Purkinje cell (primary cell): ENCODE measurements around the gene ZFR2. TPM values are rescaled to one million over a fixed set of nuclear protein-coding genes. Genes with fewer than 3 reads are reported as not detected.

Experiments used
- polyA plus RNA-seq: library from polyadenylated mRNA; unstranded; fragments of >200 nt; fragmentation: Nextera tagmentation; gene quantifications from 2 replicates; pipeline ENCODE4 v1.2.1, GENCODE V29; 2014

ZFR2 gene
- polyA plus RNA-seq: 0.51 and 2.8 TPM in 2 replicates

DNA sequence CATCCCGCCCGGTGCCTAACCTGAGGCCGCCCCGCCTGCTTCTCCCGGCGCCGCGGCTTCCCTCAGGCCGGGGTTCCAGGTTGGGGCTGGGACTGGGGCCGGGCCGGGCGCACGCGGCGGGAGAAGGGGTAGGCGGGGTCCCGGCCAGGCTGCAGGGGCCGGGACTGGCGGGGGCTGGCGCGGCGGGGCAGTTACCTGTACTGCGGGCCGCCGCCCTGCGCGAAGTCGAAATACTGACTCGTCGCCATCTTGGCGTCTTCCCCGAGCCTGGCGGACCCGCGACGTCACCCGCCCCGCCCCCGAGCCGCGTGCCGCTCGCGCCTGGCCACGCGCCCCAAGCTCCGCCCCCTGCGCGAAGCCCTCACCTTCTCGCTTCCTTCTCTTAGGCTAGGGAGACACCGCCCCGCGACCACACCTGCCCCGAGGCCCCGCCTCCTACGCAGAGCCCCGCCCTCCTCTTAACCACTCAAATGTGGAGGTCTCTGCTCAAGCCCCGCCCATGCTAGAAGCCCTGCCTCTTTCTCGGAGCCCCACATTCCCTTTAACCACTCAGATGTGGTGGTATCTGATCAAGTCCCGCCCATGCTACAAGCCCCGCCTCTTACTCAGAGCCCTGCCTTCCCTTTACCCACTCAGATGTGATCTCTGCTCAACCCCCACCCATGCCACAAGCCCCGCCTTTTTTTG is at the start of gene ZFR2:
ZFR2 (minus strand) TSS at position 269 of the 687 bp plus-strand sequence; CDS start at position 248, 21 bp downstream.

DNA sequence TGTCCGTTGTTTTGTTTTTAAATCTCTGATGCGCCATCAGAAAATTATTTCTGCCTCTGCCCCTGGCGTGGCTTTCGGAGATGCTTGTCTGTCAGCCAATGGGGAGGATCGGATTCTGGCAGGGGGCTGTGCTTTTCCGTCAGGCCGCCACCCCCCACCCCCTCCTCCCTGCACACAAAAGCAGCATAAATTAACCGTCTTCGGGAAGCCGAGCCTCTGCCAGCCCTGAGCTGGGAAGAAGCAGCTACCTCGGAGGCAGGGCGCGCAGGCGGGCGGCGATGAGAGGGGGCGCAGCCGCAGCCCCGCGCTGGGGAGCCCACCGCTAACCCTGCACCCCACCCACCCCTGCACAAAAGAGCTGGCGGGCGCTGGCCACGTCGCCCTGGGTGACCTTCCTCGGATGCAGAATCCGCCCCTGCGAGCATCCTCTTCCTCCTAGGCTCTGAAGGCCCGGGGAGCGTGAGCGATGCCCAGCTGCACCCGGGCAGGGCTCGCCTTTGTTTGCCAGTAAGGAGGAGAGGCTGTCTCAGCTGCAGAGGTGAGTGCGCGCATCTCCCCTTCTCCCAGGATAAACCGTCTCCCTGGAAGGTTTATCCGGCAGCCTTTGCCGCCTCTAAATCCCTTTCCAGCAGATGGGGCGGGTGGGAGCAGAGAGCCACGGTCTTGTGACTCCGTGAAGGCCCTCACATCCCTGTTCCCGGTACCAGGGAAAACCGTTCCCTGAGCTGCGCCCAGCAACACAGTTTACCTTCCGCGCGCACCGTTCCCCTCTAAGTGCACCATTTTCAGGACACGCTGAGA is 11.8 kb upstream of the ZFR2 start, which contains the start of gene ATCAY:
ATCAY (plus strand) TSS at position 215 of the 801 bp plus-strand sequence. CDS start 5,083 bp downstream, outside the sequence.

DNA sequence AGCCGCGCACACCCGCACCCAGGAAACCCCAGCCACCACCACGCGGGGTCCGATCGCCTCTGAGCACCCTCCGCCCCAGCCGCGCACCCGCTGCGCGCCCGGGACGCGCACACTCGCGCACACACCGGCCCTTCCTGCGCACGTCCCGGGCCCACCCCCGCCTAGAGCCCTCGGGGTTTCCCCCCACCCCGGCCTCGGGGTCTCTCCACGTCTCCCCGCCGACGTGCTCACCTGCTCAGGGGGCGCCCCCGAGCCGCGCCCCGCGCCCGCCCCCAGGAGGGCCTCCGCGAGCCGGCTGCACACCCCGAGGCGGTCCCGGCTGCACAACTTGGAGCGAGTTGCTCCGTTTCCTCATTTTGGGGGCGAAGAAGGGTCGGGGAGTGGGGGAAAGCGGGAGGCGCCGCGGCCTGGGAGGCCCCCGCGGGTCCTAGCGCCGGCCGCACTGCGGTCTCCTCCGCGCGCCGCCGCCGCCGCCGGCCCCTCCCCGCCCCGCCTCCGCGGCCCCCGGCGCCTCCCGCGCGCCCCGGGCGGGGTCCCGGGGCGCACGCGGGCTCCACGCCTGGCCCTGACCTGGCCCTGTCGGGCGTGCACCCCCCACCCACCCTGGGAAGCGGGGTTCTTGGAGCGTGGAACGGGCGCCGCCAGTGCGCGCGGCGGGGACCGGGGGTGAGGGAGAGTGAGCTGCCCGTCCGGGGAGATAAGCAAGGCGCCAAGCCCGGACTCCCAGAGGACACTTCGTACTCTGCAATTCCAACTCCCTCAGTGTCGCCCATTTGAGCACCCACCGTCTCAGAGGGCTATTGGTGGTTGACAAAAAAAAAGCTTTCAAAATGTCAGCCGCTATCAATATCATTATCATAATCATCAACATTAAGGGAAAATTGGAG is 82.7 kb downstream of the ZFR2 start, which contains the start of gene MATK:
MATK (minus strand) TSS at position 444 of the 887 bp plus-strand sequence. CDS start 1,246 bp downstream, outside the sequence.

DNA sequence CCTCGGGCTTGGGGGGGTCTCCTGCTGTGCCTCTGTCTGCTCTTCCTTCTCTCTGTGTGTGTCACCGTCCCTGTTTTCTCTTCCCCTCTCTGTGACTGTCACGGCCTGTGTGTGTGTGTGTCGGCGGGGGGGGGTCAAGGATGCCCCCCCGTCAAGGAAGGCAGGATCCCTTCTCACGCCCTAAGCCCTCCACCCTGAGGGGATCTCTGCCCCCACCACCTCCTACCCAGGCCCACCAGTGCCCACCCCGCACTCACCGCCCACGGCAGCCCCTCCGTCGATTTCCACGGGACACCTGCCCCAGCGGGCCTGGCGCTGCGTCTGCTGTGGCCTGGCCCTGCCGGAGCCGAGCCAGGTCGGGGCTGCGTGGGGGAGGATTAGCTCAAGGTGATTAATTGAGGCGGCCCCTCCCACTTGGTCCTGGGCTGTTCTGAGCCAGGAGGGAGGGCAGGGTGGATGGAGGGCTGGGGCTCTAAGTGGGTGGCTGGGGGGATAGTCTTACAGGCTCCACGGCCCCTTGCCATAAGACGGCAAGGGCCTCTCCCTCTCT is 96.9 kb downstream of the ZFR2 start, which contains the start of gene RAX2:
RAX2 (minus strand) TSS at position 323 of the 550 bp plus-strand sequence. CDS start 486 bp downstream, outside the sequence.

DNA sequence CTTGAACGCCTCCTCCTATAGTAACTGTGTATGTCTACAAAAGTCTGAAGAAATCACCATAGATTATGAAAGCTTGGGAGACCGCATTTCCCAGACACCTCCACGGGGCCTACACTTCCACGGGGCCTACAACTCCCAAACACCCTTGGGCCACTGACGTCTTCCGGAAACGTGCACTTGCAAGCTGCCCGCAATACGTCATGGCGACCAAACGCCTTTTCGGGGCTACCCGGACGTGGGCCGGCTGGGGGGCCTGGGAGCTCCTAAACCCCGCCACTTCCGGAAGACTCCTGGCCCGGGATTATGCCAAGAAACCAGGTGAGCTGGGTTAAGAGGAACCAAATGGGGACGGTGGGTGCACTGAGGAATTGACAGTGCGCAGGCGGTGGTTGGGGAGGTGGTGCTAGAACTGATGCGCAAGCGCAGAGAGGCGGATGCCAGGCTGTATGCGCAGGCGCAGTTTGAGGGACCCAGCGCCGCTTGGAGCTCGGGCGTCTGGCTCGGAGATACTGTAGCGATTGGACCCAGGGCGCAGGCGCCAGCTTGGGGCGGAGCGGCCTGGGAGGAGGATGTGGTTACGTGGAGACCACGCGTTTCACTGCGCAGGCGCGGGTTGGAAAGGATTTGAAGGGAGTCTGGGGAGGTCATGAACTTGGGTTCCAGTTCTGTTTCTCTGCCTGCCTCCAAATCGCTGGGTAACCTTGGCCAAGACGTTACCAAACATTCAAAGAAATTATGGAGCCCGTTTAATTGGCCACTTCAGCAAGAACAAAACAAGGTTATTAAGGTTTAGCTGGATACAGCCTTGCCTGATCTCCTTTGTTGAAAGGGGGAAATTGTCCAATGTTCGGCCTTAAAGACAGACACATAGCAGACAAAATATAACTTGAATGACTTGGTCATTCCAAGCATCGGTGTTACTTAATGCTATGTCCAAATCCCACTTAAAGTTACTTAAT is 106.1 kb downstream of the ZFR2 start, which contains the start of gene MRPL54:
MRPL54 (plus strand) TSS at position 182 of the 959 bp plus-strand sequence; CDS start at position 201, 19 bp downstream.

DNA sequence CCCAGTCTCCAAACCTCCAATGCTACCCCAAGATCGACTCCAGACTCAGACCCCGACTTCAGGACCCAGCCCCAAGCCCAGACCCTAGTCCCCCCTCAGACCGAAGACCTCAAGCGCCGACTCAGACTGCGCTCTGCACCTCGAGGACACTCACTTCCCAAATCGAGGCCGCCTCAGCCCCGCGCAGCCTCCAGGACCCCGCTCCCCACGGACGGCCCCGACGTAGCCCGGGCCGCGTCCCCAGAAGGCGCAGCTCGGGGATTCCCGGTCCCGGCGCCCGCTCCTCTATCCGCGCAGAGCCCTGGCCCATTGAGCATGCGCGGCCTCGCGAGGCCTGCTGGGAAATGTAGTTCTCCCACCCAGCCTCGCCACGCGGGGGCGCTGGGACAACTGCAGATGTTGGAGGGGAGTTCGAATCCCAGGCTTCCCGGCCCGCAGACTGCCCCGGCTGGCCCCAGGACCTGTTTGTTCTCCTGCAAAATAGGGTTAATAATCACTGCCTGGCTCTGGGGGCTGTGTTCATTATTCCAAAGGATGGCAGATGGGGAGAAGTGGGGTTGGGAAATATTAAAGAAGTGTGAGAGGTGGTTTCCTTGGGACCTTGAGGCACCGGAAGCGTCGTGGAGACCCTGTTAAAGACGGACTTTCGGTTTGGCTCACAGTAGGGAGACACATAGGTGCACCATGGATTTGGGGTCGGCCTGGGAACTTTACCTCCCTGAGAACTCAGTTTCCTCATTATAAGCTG is 107.3 kb downstream of the ZFR2 start, which contains the start of gene APBA3:
APBA3 (minus strand) TSS at position 311 of the 748 bp plus-strand sequence. CDS start 1,428 bp downstream, outside the sequence.

Other genes starting within 250 kb of the ZFR2 start
- gene CACTIN, start 242.2 kb downstream of the ZFR2 start, polyA plus RNA-seq: 0.78 and 3.6 TPM in 2 replicates
- 2.9 and 6.6 TPM in 2 replicates for gene PIP5K1C, start 168.6 kb downstream of the ZFR2 start, polyA plus RNA-seq
- gene TJP3, start 160.7 kb downstream of the ZFR2 start, polyA plus RNA-seq: not detected in 2 replicates
- 0.35 TPM in 2 replicates for gene APBA3, start 107.3 kb downstream of the ZFR2 start, polyA plus RNA-seq
- gene MRPL54, start 106.4 kb downstream of the ZFR2 start, polyA plus RNA-seq: 26.8 and 57.2 TPM in 2 replicates
- not detected in 2 replicates for gene RAX2, start 96.8 kb downstream of the ZFR2 start, polyA plus RNA-seq
- 0.34 TPM in 1 of 2 replicates, not detected in the other for gene MATK, start 82.7 kb downstream of the ZFR2 start, polyA plus RNA-seq
- 2.4 and 4.7 TPM in 2 replicates for gene ATCAY, start 11.6 kb upstream of the ZFR2 start, polyA plus RNA-seq
- not detected in 2 replicates for gene NMRK2, start 64.0 kb upstream of the ZFR2 start, polyA plus RNA-seq
- 0.27 and 0.63 TPM in 2 replicates for gene DAPK3, start 102.1 kb upstream of the ZFR2 start, polyA plus RNA-seq
- gene EEF2, start 116.4 kb upstream of the ZFR2 start, polyA plus RNA-seq: 126 and 167 TPM in 2 replicates
- gene PIAS4, start 138.7 kb upstream of the ZFR2 start, polyA plus RNA-seq: 0.59 and 1.2 TPM in 2 replicates
- 1.5 TPM in 2 replicates for gene ZBTB7A, start 197.9 kb upstream of the ZFR2 start, polyA plus RNA-seq